ENCODE data around the gene NUMA1. TPM values are rescaled to one million over a fixed set of nuclear protein-coding genes. Genes with fewer than 3 reads are reported as not detected.

NUMA1 gene
- total RNA-seq, 2 donors from 2014 or later = 102 to 130 TPM

GRCh38 chr11:72111300-72112142, 31.2 kb upstream of the NUMA1 start:
- H3K27ac ChIP-seq = peak overlapping the region; percentile 96 to 97
- TF ChIP-seq CTCF (IDR thresholded peaks at IDR 0.05) = no peak
- no peak for DNase-seq (ENCODE audit: low spot score)
- peaks cover 0 to 12% of the 10 kb centered on the region in 2 donors for H3K4me1 ChIP-seq
- H3K4me3 ChIP-seq = peak overlapping the region; percentile 40 to 65
- H3K27me3 ChIP-seq = no peaks in the 10 kb centered on the region
- H3K9me3 ChIP-seq = no peaks in the 10 kb centered on the region
- H3K36me3 ChIP-seq = peaks cover 13% of the 10 kb centered on the region

- peaks cover 13% of the 10 kb centered on the region for H3K36me3 ChIP-seq
- H3K4me3 ChIP-seq = no peak within 1 kb of the TSS
- no peaks in the 10 kb centered on the region for H3K9me3 ChIP-seq
- no peak for TF ChIP-seq CTCF (IDR thresholded peaks at IDR 0.05)
- no peak within 1 kb of the TSS for H3K27ac ChIP-seq
- no peak for DNase-seq (ENCODE audit: low spot score)
- peaks cover 0 to 23% of the 10 kb centered on the region in 2 donors for H3K4me1 ChIP-seq
- no peaks in the 10 kb centered on the region for H3K27me3 ChIP-seq
Observed at GRCh38 chr11:72105888-72106287, 25.5 kb upstream of the NUMA1 start, which contains the start of gene TOMT. TOMT (plus strand) TSS chr11:72105924; CDS start chr11:72105952, 28 bp downstream.

- no peaks in the 10 kb centered on the region for H3K27me3 ChIP-seq
Observed at GRCh38 chr11:72103754-72104167, 23.4 kb upstream of the NUMA1 start.

GRCh38 chr11:72102946-72103753, 22.8 kb upstream of the NUMA1 start, which contains the start of gene LAMTOR1:
LAMTOR1 (minus strand) TSS chr11:72103297; CDS start chr11:72103224, 73 bp downstream.
- peak in 1 of 2 donors; percentile 51 for TF ChIP-seq CTCF (IDR thresholded peaks at IDR 0.05)
- no peaks in the 10 kb centered on the region for H3K27me3 ChIP-seq
- H3K9me3 ChIP-seq = no peaks in the 10 kb centered on the region
- DNase-seq (ENCODE audit: low spot score) = peak; percentile 100
- H3K27ac ChIP-seq = peak within 1 kb of the TSS; percentile 92 to 94
- H3K4me1 ChIP-seq = peaks cover 0 to 44% of the 10 kb centered on the region in 2 donors
- peaks cover 11% of the 10 kb centered on the region for H3K36me3 ChIP-seq
- peak within 1 kb of the TSS; percentile 79 to 85 for H3K4me3 ChIP-seq

More at GRCh38 chr11:72103754-72104167, 23.4 kb upstream of the NUMA1 start:
- peak overlapping the region; percentile 92 to 94 for H3K27ac ChIP-seq
- peaks cover 0 to 42% of the 10 kb centered on the region in 2 donors for H3K4me1 ChIP-seq
- DNase-seq (ENCODE audit: low spot score) = no peak
- TF ChIP-seq CTCF (IDR thresholded peaks at IDR 0.05) = no peak
- peaks cover 10% of the 10 kb centered on the region for H3K36me3 ChIP-seq
- H3K9me3 ChIP-seq = no peaks in the 10 kb centered on the region
- peak overlapping the region; percentile 79 to 85 for H3K4me3 ChIP-seq

GRCh38 chr11:72102631-72102945, 22.2 kb upstream of the NUMA1 start:
- H3K4me3 ChIP-seq = peak overlapping the region; percentile 79 to 85
- peak overlapping the region; percentile 92 to 94 for H3K27ac ChIP-seq
- peaks cover 17% of the 10 kb centered on the region for H3K36me3 ChIP-seq
- peaks cover 0 to 44% of the 10 kb centered on the region in 2 donors for H3K4me1 ChIP-seq
- H3K27me3 ChIP-seq = no peaks in the 10 kb centered on the region
- TF ChIP-seq CTCF (IDR thresholded peaks at IDR 0.05) = no peak
- H3K9me3 ChIP-seq = no peaks in the 10 kb centered on the region
- no peak for DNase-seq (ENCODE audit: low spot score)

Data from right atrium auricular region (tissue), 2 donors.